Fibroblast of lung (primary cell): ENCODE data around the gene MLLT6.

Experiments
- CTCF ChIP-seq, 2 donors: IDR thresholded peaks in 1 of 2; conservative IDR thresholded peaks in 1 of 2; 1 replicate in 1 of 2; 2 replicates in 1 of 2; pipeline ENCODE4 v1.5.1; 2011 to 2012; ENCODE audit warnings: low read length in 2 of 2, control low read depth in 1 of 2, inconsistent platforms in 1 of 2, low read depth in 1 of 2, mild to moderate bottlenecking in 1 of 2
- EZH2 ChIP-seq: IDR thresholded peaks from 2 replicates; pipeline ENCODE4 v1.5.1; 2012; ENCODE audit warnings: low read length, control low read depth, mild to moderate bottlenecking; ENCODE audit errors: missing control alignments

DNA sequence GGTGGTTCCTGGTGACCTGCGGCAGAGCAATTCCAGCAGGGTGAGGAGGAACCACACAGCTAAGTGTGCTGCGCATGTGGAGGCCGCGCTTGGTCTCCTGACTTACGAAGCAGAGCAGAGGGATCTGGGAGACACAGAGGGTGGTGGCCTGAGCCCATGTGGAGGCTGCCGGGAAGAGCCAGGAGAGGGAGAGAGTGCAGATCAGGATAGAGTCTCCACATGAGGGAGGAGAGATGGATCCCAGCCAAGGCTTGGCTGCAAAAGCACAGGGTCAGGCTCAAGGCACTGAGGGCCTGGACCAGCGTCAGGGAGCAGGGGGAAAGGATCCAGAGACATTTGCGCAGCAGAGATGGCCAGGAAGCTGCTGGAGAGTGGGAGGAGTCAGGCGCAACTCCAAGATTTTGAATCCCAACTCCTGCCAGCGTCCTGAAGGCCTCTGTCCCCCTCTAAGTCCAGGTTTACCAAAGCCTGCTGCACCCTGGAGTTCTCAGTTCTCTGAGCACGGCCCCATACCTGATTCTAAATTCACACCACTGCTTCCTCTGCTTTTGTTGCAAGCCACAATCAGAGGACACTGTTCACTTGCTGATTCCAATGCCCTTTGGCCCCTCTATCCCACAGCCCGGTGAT is 11.3 kb upstream of the MLLT6 start:
- TF ChIP-seq CTCF (conservative IDR thresholded peaks at IDR 0.05 in 1 of 2, IDR thresholded peaks at IDR 0.05 in 1 of 2; ENCODE audit: low read depth in 1 of 2, low read length in 2 of 2) (no peak), EZH2 (no peak)
